ENCODE data around the gene OR10A6.

- TF ChIP-seq CREB1 (CRISPR knock-in tag; IDR thresholded peaks at IDR 0.05; ENCODE audit: low read depth) = no peak
- TF ChIP-seq CTCF (conservative IDR thresholded peaks at IDR 0.05; ENCODE audit: low read depth in 2 of 2) = no peak
- no peak for TF ChIP-seq REST (IDR thresholded peaks at IDR 0.05; ENCODE audit: unreplicated experiment)
- TF ChIP-seq POLR2AphosphoS5 (IDR thresholded peaks at IDR 0.05; ENCODE audit: low read depth) = no peak
- no peak for TF ChIP-seq EZH2 (IDR thresholded peaks at IDR 0.05; ENCODE audit: low read depth, unreplicated experiment)
- TF ChIP-seq NANOG (IDR thresholded peaks at IDR 0.05; ENCODE audit: borderline replicate concordance) = no peak
- TF ChIP-seq EZH2phosphoT487 (IDR thresholded peaks at IDR 0.05; ENCODE audit: unreplicated experiment) = no peak
- TF ChIP-seq ZNF114 (CRISPR knock-in tag; IDR thresholded peaks at IDR 0.05) = no peak
These were observed 34.9 kb downstream of the OR10A6 start for GRCh38 chr11:7896009-7896785.
